CD4-positive, alpha-beta T cell treated with Interleukin-6 for 4 hours (primary cell): ENCODE data around the gene POU6F1.
A peak's percentile ranks its signal among the peaks of the same experiment; 100 is the strongest.
"Not testable (repeated sequence)": the region's sequence is repeated elsewhere in the genome, so short reads cannot be mapped to it uniquely, and the experiment has no call there.

ENCODE experiments used
- DNase-seq: peaks from one replicate; pipeline ENCODE4 v3.0.0-alpha.2; 2020; ENCODE audit warnings: mixed read lengths

POU6F1 gene

GRCh38 chr12:51227962-51228361 lies 10.1 kb upstream of the POU6F1 start:
- DNase-seq = no peak

GRCh38 chr12:51227112-51227511 lies 9.2 kb upstream of the POU6F1 start:
- not testable (repeated sequence) for DNase-seq

- DNase-seq = no peak
Measured at GRCh38 chr12:51225771-51226170, 7.9 kb upstream of the POU6F1 start.

GRCh38 chr12:51225234-51225633 lies 7.4 kb upstream of the POU6F1 start:
- no peak for DNase-seq

GRCh38 chr12:51224625-51225024 lies 6.8 kb upstream of the POU6F1 start:
- DNase-seq = no peak

GRCh38 chr12:51222461-51222860 lies 4.6 kb upstream of the POU6F1 start:
- no peak for DNase-seq

- not testable (repeated sequence) for DNase-seq
Measured at GRCh38 chr12:51219857-51220256, 2.0 kb upstream of the POU6F1 start.

GRCh38 chr12:51219322-51219721 lies 1.5 kb upstream of the POU6F1 start:
- no peak for DNase-seq

GRCh38 chr12:51218607-51219161 lies 822 bp upstream of the POU6F1 start:
- DNase-seq = no peak

GRCh38 chr12:51217133-51217967 lies 512 bp downstream of the POU6F1 start:
- peak; percentile 78 for DNase-seq

- DNase-seq = no peak
Measured at GRCh38 chr12:51216642-51217041, 1.2 kb downstream of the POU6F1 start.

GRCh38 chr12:51214895-51215294 lies 3.0 kb downstream of the POU6F1 start:
- DNase-seq = no peak

- DNase-seq = no peak
Measured at GRCh38 chr12:51210690-51211395, 7.0 kb downstream of the POU6F1 start.

GRCh38 chr12:51209259-51209658 lies 8.6 kb downstream of the POU6F1 start:
- DNase-seq = no peak

GRCh38 chr12:51208016-51208660 lies 9.7 kb downstream of the POU6F1 start:
- DNase-seq = no peak

- no peak for DNase-seq
Measured at GRCh38 chr12:51205350-51205749, 12.5 kb downstream of the POU6F1 start.

- DNase-seq = peak; percentile 51
Measured at GRCh38 chr12:51202718-51203117, 15.1 kb downstream of the POU6F1 start.

GRCh38 chr12:51200806-51201205 lies 17.1 kb downstream of the POU6F1 start:
- DNase-seq = no peak

- DNase-seq = no peak
Measured at GRCh38 chr12:51200156-51200555, 17.7 kb downstream of the POU6F1 start.

- no peak for DNase-seq
Measured at GRCh38 chr12:51199366-51199945, 18.4 kb downstream of the POU6F1 start.

- no peak for DNase-seq
Measured at GRCh38 chr12:51198568-51199365, 19.1 kb downstream of the POU6F1 start.
